Midbrain (tissue), 1 donor: ENCODE data around the gene CELSR3.

ENCODE experiments used
- DNase-seq: peaks from one replicate; lab custom pipeline; 2025; lab: John Stamatoyannopoulos, UW

Gene CELSR3

GRCh38 chr3:48662753-48663488, at the start of gene CELSR3:
Gene CELSR3 (minus strand): TSS chr3:48662886. CDS start chr3:48662634, 252 bp downstream.
- DNase-seq, result peak; percentile 84

- no peak for DNase-seq
Measured at GRCh38 chr3:48711727-48712126, 49.0 kb upstream of the CELSR3 start.

- no peak for DNase-seq
Measured at GRCh38 chr3:48709051-48709461, 46.4 kb upstream of the CELSR3 start.

GRCh38 chr3:48708481-48708889, 45.8 kb upstream of the CELSR3 start:
- DNase-seq, result no peak

- no peak for DNase-seq
Measured at GRCh38 chr3:48707157-48707556, 44.5 kb upstream of the CELSR3 start.

GRCh38 chr3:48702320-48702920, 39.7 kb upstream of the CELSR3 start:
- DNase-seq, result no peak

GRCh38 chr3:48700731-48701405, 38.2 kb upstream of the CELSR3 start:
- DNase-seq, result no peak

GRCh38 chr3:48698891-48699290, 36.2 kb upstream of the CELSR3 start:
- no peak for DNase-seq

GRCh38 chr3:48697952-48698351, 35.3 kb upstream of the CELSR3 start:
- DNase-seq, result no peak

GRCh38 chr3:48696601-48697000, 33.9 kb upstream of the CELSR3 start:
- DNase-seq, result no peak

- DNase-seq, result no peak
Measured at GRCh38 chr3:48696156-48696555, 33.5 kb upstream of the CELSR3 start.

- no peak for DNase-seq
Measured at GRCh38 chr3:48695393-48695753, 32.7 kb upstream of the CELSR3 start.

GRCh38 chr3:48694610-48695392, 32.1 kb upstream of the CELSR3 start:
- peak; percentile 65 for DNase-seq

- no peak for DNase-seq
Measured at GRCh38 chr3:48693826-48694225, 31.1 kb upstream of the CELSR3 start.

GRCh38 chr3:48692551-48692950, 29.9 kb upstream of the CELSR3 start:
- no peak for DNase-seq

GRCh38 chr3:48690846-48691458, 28.3 kb upstream of the CELSR3 start:
- DNase-seq, result no peak

GRCh38 chr3:48689384-48689783, 26.7 kb upstream of the CELSR3 start:
- no peak for DNase-seq

GRCh38 chr3:48688737-48689075, 26.0 kb upstream of the CELSR3 start:
- DNase-seq, result no peak

GRCh38 chr3:48688032-48688736, 25.5 kb upstream of the CELSR3 start:
- no peak for DNase-seq

GRCh38 chr3:48687220-48687678, 24.6 kb upstream of the CELSR3 start:
- no peak for DNase-seq

- no peak for DNase-seq
Measured at GRCh38 chr3:48686538-48687219, 24.0 kb upstream of the CELSR3 start.
